ENCODE results near the gene PARN. TPM values are rescaled to one million over a fixed set of nuclear protein-coding genes. Genes with fewer than 3 reads are reported as not detected.
A peak's percentile ranks its signal among the peaks of the same experiment; 100 is the strongest.

The PARN gene
- total RNA-seq, 1 experiment from 2014 or later, result 56.2 TPM

- Histone ChIP-seq H4K5ac (ENCODE audit: insufficient read length, low read depth, low read length) (no peak overlapping the region), H3K79me1 (ENCODE audit: insufficient read depth, low read depth, low read length, poor library complexity, severe bottlenecking) (no peaks in the 10 kb centered on the region), H2AK5ac (ENCODE audit: insufficient read length, low read length) (no peak overlapping the region), H3K27me3 (ENCODE audit: insufficient read depth, low read length) (no peaks in the 10 kb centered on the region), H3K23me2 (ENCODE audit: insufficient read length, low read depth, low read length, poor library complexity, severe bottlenecking) (no peaks in the 10 kb centered on the region), H3K79me2 (ENCODE audit: insufficient read depth, low read length) (no peaks in the 10 kb centered on the region), H3K4me1 (ENCODE audit: insufficient read depth, low read length) (peaks cover 21% of the 10 kb centered on the region), H2BK15ac (ENCODE audit: low read depth, low read length) (no peak overlapping the region), H2BK120ac (ENCODE audit: low read depth, low read length, poor library complexity, severe bottlenecking) (no peak overlapping the region), H2BK12ac (ENCODE audit: insufficient read length, low read depth, low read length) (no peak overlapping the region), H3K4me2 (ENCODE audit: insufficient read depth, insufficient read length, low read length) (no peak overlapping the region), H3K9ac (ENCODE audit: extremely low read depth, insufficient read length, low read length) (no peak overlapping the region), H3K14ac (ENCODE audit: insufficient read depth, low read length) (no peak overlapping the region), H2BK5ac (ENCODE audit: insufficient read length, low read length) (no peak overlapping the region), H4K91ac (ENCODE audit: insufficient read length, low read depth, low read length) (no peak overlapping the region), H3K27ac (ENCODE audit: insufficient read length, low read depth, low read length) (no peak overlapping the region), H2AFZ (ENCODE audit: low read length) (no peak overlapping the region), H4K20me1 (ENCODE audit: control insufficient read depth, insufficient read depth, insufficient read length) (no peaks in the 10 kb centered on the region), H3K56ac (ENCODE audit: insufficient read length, low read depth, low read length) (no peak overlapping the region), H3K18ac (ENCODE audit: insufficient read length, low read depth, low read length) (no peak overlapping the region), H3K4ac (ENCODE audit: low read depth, low read length) (no peak overlapping the region), H3T11ph (ENCODE audit: low read length) (no peak overlapping the region), H2BK20ac (ENCODE audit: low read depth, low read length, poor library complexity, severe bottlenecking) (no peak overlapping the region), H4K8ac (replicated peaks; ENCODE audit: insufficient read length, low read depth, low read length) (no peak overlapping the region), H3K23ac (ENCODE audit: insufficient read length, low read depth, low read length) (no peak overlapping the region), H3K9me3 (ENCODE audit: control insufficient read depth, low read depth, low read length) (no peaks in the 10 kb centered on the region)
- no peaks in the 10 kb centered on the region for H3K27me3 Mint-ChIP-seq (ENCODE audit: low read depth)
- no peaks in the 10 kb centered on the region for H3K9me3 Mint-ChIP-seq
- H3K4me3 Mint-ChIP-seq, result no peak overlapping the region
- peak overlapping the region in 1 of 3 experiments; percentile 96; a peak in 1 of 7 replicates for H3K27ac Mint-ChIP-seq
- TF ChIP-seq CTCF (conservative IDR thresholded peaks at IDR 0.05), result no peak
- peaks cover 0 to 4% (median 0%) of the 10 kb centered on the region in 3 experiments; a peak in 1 of 7 replicates for H3K36me3 Mint-ChIP-seq (ENCODE audit: insufficient read depth in 1 of 3, low read depth in 3 of 3)
- peaks cover 75 to 78% of the 10 kb centered on the region in 2 experiments for H3K4me1 Mint-ChIP-seq
- WGBS (ENCODE audit: extremely low coverage, insufficient read length, low lambda C conversion rate), result no CpG with 5 or more reads among the region's 2 CpGs
- DNase-seq, result no peak
These were observed 106.4 kb downstream of the PARN start for GRCh38 chr16:14523632-14524031.
